CD8-positive, alpha-beta T cell (primary cell): ENCODE data around the gene NAALAD2. TPM values are rescaled to one million over a fixed set of nuclear protein-coding genes. Genes with fewer than 3 reads are reported as not detected.

Experiments
- total RNA-seq, 46 experiments: library from RNA in 2 of 46; stranded (reverse) in 2 of 46; gene quantifications; one replicate each; pipeline ENCODE4 v1.2.3 and lab custom pipeline; 2021 to 2026

Gene NAALAD2
- total RNA-seq, 2 experiments from 2014 or later: not detected

Other genes with a start within 250 kb of the NAALAD2 start
- not detected for gene TRIM49D1, start 212.4 kb upstream of the NAALAD2 start, total RNA-seq
- gene TRIM49D2, start 210.6 kb upstream of the NAALAD2 start, total RNA-seq: not detected
- not detected for gene TRIM64, start 168.6 kb upstream of the NAALAD2 start, total RNA-seq
- not detected for gene TRIM49C, start 103.6 kb upstream of the NAALAD2 start, total RNA-seq
- gene UBTFL1, start 48.7 kb upstream of the NAALAD2 start, total RNA-seq: not detected
- 10 to 100 TPM; 83.3 to 83.8 TPM for gene CHORDC1, start 88.4 kb downstream of the NAALAD2 start, total RNA-seq